NCI-H2227 treated with DMSO at 0.1 percent for 48 hours (cell line): ENCODE measurements around the gene CCDC157.
"Not testable (repeated sequence)": the region's sequence is repeated elsewhere in the genome, so short reads cannot be mapped to it uniquely, and the experiment has no call there.

Experiments used
- DNase-seq: peaks from one replicate; lab custom pipeline; 2025; lab: John Stamatoyannopoulos, UW

CCDC157 gene

GRCh38 chr22:30390974-30391691, 34.3 kb downstream of the CCDC157 start:
- no peak for DNase-seq

- no peak for DNase-seq
Observed at GRCh38 chr22:30392661-30393321, 36.0 kb downstream of the CCDC157 start.

GRCh38 chr22:30393322-30393680, 36.5 kb downstream of the CCDC157 start:
- DNase-seq, result no peak

GRCh38 chr22:30393885-30394284, 37.1 kb downstream of the CCDC157 start:
- no peak for DNase-seq

- DNase-seq, result peak; percentile 29
Observed at GRCh38 chr22:30396871-30397655, 40.3 kb downstream of the CCDC157 start, which contains the start of gene SEC14L2. TSS of gene SEC14L2 (plus strand) at chr22:30397018. CDS start at chr22:30397117, 99 bp downstream.

- DNase-seq, result no peak
Observed at GRCh38 chr22:30397656-30398635, 41.1 kb downstream of the CCDC157 start.

GRCh38 chr22:30398685-30399680, 42.2 kb downstream of the CCDC157 start:
- no peak for DNase-seq

GRCh38 chr22:30399718-30400117, 42.9 kb downstream of the CCDC157 start:
- no peak for DNase-seq

GRCh38 chr22:30400159-30400558, 43.4 kb downstream of the CCDC157 start:
- no peak for DNase-seq

GRCh38 chr22:30401024-30401423, 44.2 kb downstream of the CCDC157 start:
- not testable (repeated sequence) for DNase-seq

GRCh38 chr22:30402028-30402765, 45.4 kb downstream of the CCDC157 start:
- DNase-seq, result no peak

- not testable (repeated sequence) for DNase-seq
Observed at GRCh38 chr22:30402766-30403104, 45.9 kb downstream of the CCDC157 start.

GRCh38 chr22:30404307-30404706, 47.5 kb downstream of the CCDC157 start:
- DNase-seq, result no peak

- no peak for DNase-seq
Observed at GRCh38 chr22:30405731-30406130, 48.9 kb downstream of the CCDC157 start.

- DNase-seq, result no peak
Observed at GRCh38 chr22:30406400-30406799, 49.6 kb downstream of the CCDC157 start.

GRCh38 chr22:30408388-30409102, 51.7 kb downstream of the CCDC157 start:
- DNase-seq, result no peak

- DNase-seq, result no peak
Observed at GRCh38 chr22:30411780-30412179, 55.0 kb downstream of the CCDC157 start.

GRCh38 chr22:30413001-30413400, 56.2 kb downstream of the CCDC157 start:
- no peak for DNase-seq
